ENCODE data around the gene CDC123. TPM values are rescaled to one million over a fixed set of nuclear protein-coding genes. Genes with fewer than 3 reads are reported as not detected.

Gene CDC123
- total and polyA plus RNA-seq, 2 of the 4 experiments (the other 2 are of a cell fraction): 100 to 203 TPM

DNA sequence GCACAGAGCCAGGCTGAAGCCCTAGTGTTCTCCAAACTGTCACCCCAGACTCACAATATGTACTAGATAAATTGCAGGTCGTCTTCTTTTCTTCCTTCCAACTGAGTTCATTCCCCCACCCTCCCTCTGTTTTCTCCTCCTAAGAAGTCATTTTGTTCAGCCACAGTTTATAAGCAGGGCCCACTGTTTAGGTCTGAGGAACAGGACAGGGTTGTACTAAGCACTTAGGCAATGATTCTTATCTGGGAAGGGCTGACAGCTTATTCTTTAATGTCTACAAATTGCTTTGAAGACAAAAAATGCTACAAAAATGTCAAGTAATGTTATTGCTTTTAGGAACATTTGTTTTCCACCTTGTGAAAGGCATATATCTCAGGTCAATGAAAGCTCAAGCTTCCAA is 59.1 kb downstream of the CDC123 start:
- TF ChIP-seq RCOR1 (IDR thresholded peaks at IDR 0.05; ENCODE audit: insufficient replicate concordance, low read length) (no peak), POLR2A (IDR thresholded peaks at IDR 0.05; ENCODE audit: low read depth, low read length) (no peak), BHLHE40 (IDR thresholded peaks at IDR 0.05; ENCODE audit: low read depth, low read length) (no peak), RAD21 (IDR thresholded peaks at IDR 0.05; ENCODE audit: low read length) (no peak), CEBPB (IDR thresholded peaks at IDR 0.05; ENCODE audit: low read depth, low read length) (no peak)
- TF ChIP-seq, protein P1, sequence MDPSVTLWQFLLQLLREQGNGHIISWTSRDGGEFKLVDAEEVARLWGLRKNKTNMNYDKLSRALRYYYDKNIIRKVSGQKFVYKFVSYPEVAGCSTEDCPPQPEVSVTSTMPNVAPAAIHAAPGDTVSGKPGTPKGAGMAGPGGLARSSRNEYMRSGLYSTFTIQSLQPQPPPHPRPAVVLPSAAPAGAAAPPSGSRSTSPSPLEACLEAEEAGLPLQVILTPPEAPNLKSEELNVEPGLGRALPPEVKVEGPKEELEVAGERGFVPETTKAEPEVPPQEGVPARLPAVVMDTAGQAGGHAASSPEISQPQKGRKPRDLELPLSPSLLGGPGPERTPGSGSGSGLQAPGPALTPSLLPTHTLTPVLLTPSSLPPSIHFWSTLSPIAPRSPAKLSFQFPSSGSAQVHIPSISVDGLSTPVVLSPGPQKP (IDR thresholded peaks at IDR 0.05; ENCODE audit: borderline replicate concordance, low read depth, low read length): no peak
- dilution Hi-C loops (cut with HindIII; ENCODE audit: low sequenced_read_pairs, unreplicated experiment): no loop called here
- H3K4me1 ChIP-seq (ENCODE audit: control insufficient read depth, insufficient read depth, low read length): peaks cover 2% of the 10 kb centered on the region; the same call in 1 of the 2 replicates
- no peak overlapping the region for H3K4ac ChIP-seq (ENCODE audit: low read depth, low read length)
- BruUV-seq (replicated peaks): no TSS peak
- peak; percentile 54 for ATAC-seq (ENCODE audit: low read depth)
- H3K56ac ChIP-seq (ENCODE audit: extremely low read depth, insufficient read depth, low read length): no peak overlapping the region
- no peaks in the 10 kb centered on the region for H4K20me1 ChIP-seq (ENCODE audit: insufficient read depth, low read length)
- ChIA-PET CTCF (no interaction called here), POLR2A (ENCODE audit: unreplicated experiment) (no interaction called here)
- H2BK5ac ChIP-seq (ENCODE audit: low read depth, low read length, poor library complexity, severe bottlenecking): no peak overlapping the region
- WGBS, 2 experiments (ENCODE audit: extremely low coverage in 2 of 2, insufficient read length in 1 of 2): no CpG with 5 or more reads among the region's 1 CpG
- no peak overlapping the region for H3K9ac ChIP-seq (ENCODE audit: low read depth, low read length)
- H4K8ac ChIP-seq (ENCODE audit: low read depth in 2 of 2, low read length in 2 of 2): no peak overlapping the region
- H3K36me3 ChIP-seq (ENCODE audit: control insufficient read depth, insufficient read depth, low read length): peaks cover 7% of the 10 kb centered on the region; the same call in 1 of the 2 replicates
- H3K27me3 ChIP-seq (ENCODE audit: control insufficient read depth, insufficient read depth, low read length): no peaks in the 10 kb centered on the region
- no peak overlapping the region for H2AK5ac ChIP-seq (ENCODE audit: low read depth, low read length)
- H4K5ac ChIP-seq (ENCODE audit: low read depth, low read length): no peak overlapping the region
- no peak overlapping the region for H2BK15ac ChIP-seq (ENCODE audit: low read depth, low read length)
- no peak overlapping the region for H3K4me3 ChIP-seq (ENCODE audit: insufficient read depth, low read depth, low read length)
- no peak overlapping the region for H3K14ac ChIP-seq (replicated peaks; ENCODE audit: low read depth, low read length)
- no peak overlapping the region for H4K91ac ChIP-seq (ENCODE audit: insufficient read depth, low read depth, low read length)
- DNase-seq: peak; percentile 9
- H2AFZ ChIP-seq (replicated peaks; ENCODE audit: low read length, poor library complexity): no peak overlapping the region
- no peaks in the 10 kb centered on the region for H3K9me3 ChIP-seq (ENCODE audit: control insufficient read depth, insufficient read depth, low read length)
- no peak overlapping the region for H2BK20ac ChIP-seq (ENCODE audit: low read depth, low read length)
- no peak overlapping the region for H2BK120ac ChIP-seq (ENCODE audit: low read depth, low read length)
- H2AK9ac ChIP-seq (replicated peaks; ENCODE audit: low read depth, low read length, poor library complexity): no peak overlapping the region
- in situ Hi-C loops (cut with MboI; ENCODE audit: low sequenced_read_pairs): loop anchor here (25.0 kb wide), 1 partner anchor 807 kb away; no protein-coding TSS in a partner anchor
- intact Hi-C loops (cut with micrococcal nuclease): no loop called here
- no peaks in the 10 kb centered on the region for H3K79me1 ChIP-seq (ENCODE audit: low read depth in 1 of 2, low read length in 2 of 2)
- H3K9me1 ChIP-seq (ENCODE audit: insufficient read depth, low read length): no peaks in the 10 kb centered on the region
- H3K27ac ChIP-seq (ENCODE audit: insufficient read depth, low read length): no peak overlapping the region
- H3K23ac ChIP-seq (ENCODE audit: low read depth, low read length): no peak overlapping the region
- no peak overlapping the region for H3K18ac ChIP-seq (ENCODE audit: low read depth, low read length)
- no peak overlapping the region for H3K4me2 ChIP-seq (ENCODE audit: low read depth, low read length)

All from IMR-90 (cell line).